Medulla oblongata (tissue), 1 donor: ENCODE measurements around the gene MPHOSPH6.
"Not testable (repeated sequence)": the region's sequence is repeated elsewhere in the genome, so short reads cannot be mapped to it uniquely, and the experiment has no call there.

Experiments used
- DNase-seq: peaks from one replicate; pipeline ENCODE4 v3.0.0-alpha.2; 2015; ENCODE audit errors: extremely low spot score

MPHOSPH6 gene

DNA sequence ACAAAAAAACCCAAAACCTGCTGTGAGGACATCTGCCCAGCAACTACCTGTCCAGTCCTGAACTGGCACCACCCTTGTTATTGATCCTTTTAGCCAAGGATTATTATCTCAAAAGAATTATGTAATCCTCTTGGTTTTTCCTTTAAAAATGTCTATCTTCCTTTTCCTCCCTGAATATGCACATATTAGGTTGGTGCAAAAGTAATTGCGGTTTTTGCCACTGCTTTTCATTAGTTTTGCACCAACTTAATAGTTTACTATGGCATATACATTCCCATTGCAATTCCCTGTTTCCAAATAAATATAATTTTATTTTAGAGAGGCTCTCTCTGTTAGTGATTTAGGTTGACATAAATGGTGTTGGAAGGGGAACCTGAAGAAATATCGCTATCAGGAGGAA, 51.3 kb downstream of the MPHOSPH6 start:
- DNase-seq: no peak

GRCh38 chr16:82116535-82116934, 53.5 kb downstream of the MPHOSPH6 start:
- no peak for DNase-seq

GRCh38 chr16:82113741-82114140, 56.3 kb downstream of the MPHOSPH6 start:
- no peak for DNase-seq

DNA sequence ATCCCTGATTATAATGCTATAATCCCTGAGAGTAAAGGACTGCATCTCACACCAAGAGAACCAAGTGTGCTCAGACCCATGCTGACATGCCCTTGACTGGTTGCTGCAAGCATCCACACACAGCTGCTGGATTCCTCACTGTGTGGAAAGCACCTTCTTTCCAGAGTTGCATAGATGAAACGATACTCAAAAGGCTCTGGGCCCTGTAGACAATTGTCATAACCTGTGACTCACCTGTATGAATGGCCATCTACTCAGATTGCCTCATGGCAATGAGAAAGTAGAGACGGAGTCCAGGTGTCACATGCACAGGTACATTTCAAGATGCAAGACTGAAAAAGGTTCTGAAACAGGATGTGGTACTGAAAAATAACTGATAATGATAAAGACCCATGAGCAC, 58.1 kb downstream of the MPHOSPH6 start:
- no peak for DNase-seq

- DNase-seq: not testable (repeated sequence)
Measured at GRCh38 chr16:82109266-82109665, 60.8 kb downstream of the MPHOSPH6 start.

DNA sequence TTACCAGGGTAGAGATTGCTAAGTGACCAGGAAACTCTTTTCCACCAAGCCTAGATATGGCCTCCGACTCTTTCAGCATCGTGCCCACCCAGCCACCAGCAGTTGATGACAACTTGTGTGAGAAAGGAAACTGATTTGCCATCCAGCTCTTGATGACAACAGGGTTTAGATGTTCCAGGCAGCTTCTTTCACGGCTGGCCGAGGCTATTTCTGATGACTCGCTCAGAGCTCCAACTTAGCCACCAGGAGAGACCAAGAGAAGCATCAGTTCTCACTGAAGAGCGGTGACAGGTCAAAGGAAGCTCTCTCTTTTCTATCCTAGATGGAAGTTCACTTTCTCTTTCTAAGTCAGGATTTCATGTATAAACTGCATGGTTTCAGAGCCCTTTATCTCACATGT, 61.2 kb downstream of the MPHOSPH6 start:
- no peak for DNase-seq

- no peak for DNase-seq
Measured at GRCh38 chr16:82108100-82108499, 61.9 kb downstream of the MPHOSPH6 start.

- no peak for DNase-seq
Measured at GRCh38 chr16:82105107-82105506, 64.9 kb downstream of the MPHOSPH6 start.
